Gastroesophageal sphincter (tissue), 3 donors: ENCODE results near the gene GPATCH2L.

ENCODE experiments used
- CTCF ChIP-seq, 4 experiments: fragments of 200-600 bp in 2 of 4; fragments of 450-650 bp in 2 of 4; sonication (generic) in 1 of 4; IDR thresholded peaks; one replicate each; pipeline ENCODE4 v1.5.1; 2017 to 2019; ENCODE audit warnings: antibody characterized with exemption in 4 of 4, mild to moderate bottlenecking in 2 of 4, moderate library complexity in 2 of 4
- EP300 ChIP-seq: sonication (generic); formaldehyde crosslinking; IDR thresholded peaks from one replicate; pipeline ENCODE4 v1.6.1; 2017; ENCODE audit warnings: antibody characterized with exemption, mild to moderate bottlenecking
- POLR2AphosphoS5 ChIP-seq: sonication (generic); formaldehyde crosslinking; IDR thresholded peaks from one replicate; pipeline ENCODE4 v1.6.1; 2017; ENCODE audit warnings: antibody characterized with exemption

- TF ChIP-seq CTCF (IDR thresholded peaks at IDR 0.05) (no peak), EP300 (no peak), POLR2AphosphoS5 (no peak)
These were observed 39.6 kb downstream of the GPATCH2L start for GRCh38 chr14:76191297-76191696.
